Measurements from ENCODE around the gene EGFL7. TPM values are rescaled to one million over a fixed set of nuclear protein-coding genes. Genes with fewer than 3 reads are reported as not detected.

Gene EGFL7
- total and polyA plus RNA-seq, 10 of the 15 experiments (the other 5 are each of a cell fraction or from before 2014, with no cell fraction given): 0.06 to 0.46 (median 0.19) TPM; not detected in 5

GRCh38 chr9:136691316-136692184 is 28.8 kb downstream of the EGFL7 start:
- Histone ChIP-seq H2AFZ (ENCODE audit: control insufficient read depth, low read depth, low read length) (no peak overlapping the region), H3K4me2 (ENCODE audit: control insufficient read depth, insufficient read depth) (no peak overlapping the region), H3K79me2 (ENCODE audit: control insufficient read depth, insufficient read depth, low read length) (no peaks in the 10 kb centered on the region), H4K20me1 (ENCODE audit: control insufficient read depth, insufficient read depth) (no peaks in the 10 kb centered on the region), H3K36me3 (ENCODE audit: control insufficient read depth in 2 of 2, insufficient read depth in 2 of 2, low read length in 1 of 2) (no peaks in the 10 kb centered on the region), H3K9me3 (replicated peaks; ENCODE audit: control insufficient read depth, insufficient read depth, low read length) (no peaks in the 10 kb centered on the region), H3K27me3 (replicated peaks in 1 of 2; ENCODE audit: control insufficient read depth in 2 of 2, insufficient read depth in 2 of 2, low read length in 1 of 2) (no peaks in the 10 kb centered on the region), H3K27ac (ENCODE audit: control insufficient read depth, insufficient read depth) (no peak overlapping the region), H3K4me3 (no peak overlapping the region), H3K4me1 (ENCODE audit: control insufficient read depth, insufficient read depth, low read length) (peaks cover 9% of the 10 kb centered on the region), H3K9ac (ENCODE audit: control insufficient read depth, insufficient read depth, low read length) (no peak overlapping the region)
- intact Hi-C loops (cut with micrococcal nuclease; ENCODE audit: unreplicated experiment): no loop called here
- FAIRE-seq (no peak), ATAC-seq (no peak), DNase-seq (ENCODE audit: low read depth, low spot score) (no peak)
- ChIA-PET CTCF (no interaction called here), RAD21 (ENCODE audit: unreplicated experiment) (no interaction called here), SMC1A (ENCODE audit: uncharacterized antibody, unreplicated experiment) (no interaction called here), POLR2A (no interaction called here)
- no TSS peak for BruUV-seq (replicated peaks)
- in situ Hi-C loops (cut with MboI): no loop called here
- 45% methylated on average over 25 of the region's 29 CpGs for WGBS (ENCODE audit: insufficient coverage, insufficient replicate concordance, low lambda C conversion rate, missing lambda C conversion rate)
- TF ChIP-seq, protein P1, sequence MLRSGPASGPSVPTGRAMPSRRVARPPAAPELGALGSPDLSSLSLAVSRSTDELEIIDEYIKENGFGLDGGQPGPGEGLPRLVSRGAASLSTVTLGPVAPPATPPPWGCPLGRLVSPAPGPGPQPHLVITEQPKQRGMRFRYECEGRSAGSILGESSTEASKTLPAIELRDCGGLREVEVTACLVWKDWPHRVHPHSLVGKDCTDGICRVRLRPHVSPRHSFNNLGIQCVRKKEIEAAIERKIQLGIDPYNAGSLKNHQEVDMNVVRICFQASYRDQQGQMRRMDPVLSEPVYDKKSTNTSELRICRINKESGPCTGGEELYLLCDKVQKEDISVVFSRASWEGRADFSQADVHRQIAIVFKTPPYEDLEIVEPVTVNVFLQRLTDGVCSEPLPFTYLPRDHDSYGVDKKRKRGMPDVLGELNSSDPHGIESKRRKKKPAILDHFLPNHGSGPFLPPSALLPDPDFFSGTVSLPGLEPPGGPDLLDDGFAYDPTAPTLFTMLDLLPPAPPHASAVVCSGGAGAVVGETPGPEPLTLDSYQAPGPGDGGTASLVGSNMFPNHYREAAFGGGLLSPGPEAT (IDR thresholded peaks at IDR 0.05; ENCODE audit: low read depth): no peak
- TF ChIP-seq, protein P2, sequence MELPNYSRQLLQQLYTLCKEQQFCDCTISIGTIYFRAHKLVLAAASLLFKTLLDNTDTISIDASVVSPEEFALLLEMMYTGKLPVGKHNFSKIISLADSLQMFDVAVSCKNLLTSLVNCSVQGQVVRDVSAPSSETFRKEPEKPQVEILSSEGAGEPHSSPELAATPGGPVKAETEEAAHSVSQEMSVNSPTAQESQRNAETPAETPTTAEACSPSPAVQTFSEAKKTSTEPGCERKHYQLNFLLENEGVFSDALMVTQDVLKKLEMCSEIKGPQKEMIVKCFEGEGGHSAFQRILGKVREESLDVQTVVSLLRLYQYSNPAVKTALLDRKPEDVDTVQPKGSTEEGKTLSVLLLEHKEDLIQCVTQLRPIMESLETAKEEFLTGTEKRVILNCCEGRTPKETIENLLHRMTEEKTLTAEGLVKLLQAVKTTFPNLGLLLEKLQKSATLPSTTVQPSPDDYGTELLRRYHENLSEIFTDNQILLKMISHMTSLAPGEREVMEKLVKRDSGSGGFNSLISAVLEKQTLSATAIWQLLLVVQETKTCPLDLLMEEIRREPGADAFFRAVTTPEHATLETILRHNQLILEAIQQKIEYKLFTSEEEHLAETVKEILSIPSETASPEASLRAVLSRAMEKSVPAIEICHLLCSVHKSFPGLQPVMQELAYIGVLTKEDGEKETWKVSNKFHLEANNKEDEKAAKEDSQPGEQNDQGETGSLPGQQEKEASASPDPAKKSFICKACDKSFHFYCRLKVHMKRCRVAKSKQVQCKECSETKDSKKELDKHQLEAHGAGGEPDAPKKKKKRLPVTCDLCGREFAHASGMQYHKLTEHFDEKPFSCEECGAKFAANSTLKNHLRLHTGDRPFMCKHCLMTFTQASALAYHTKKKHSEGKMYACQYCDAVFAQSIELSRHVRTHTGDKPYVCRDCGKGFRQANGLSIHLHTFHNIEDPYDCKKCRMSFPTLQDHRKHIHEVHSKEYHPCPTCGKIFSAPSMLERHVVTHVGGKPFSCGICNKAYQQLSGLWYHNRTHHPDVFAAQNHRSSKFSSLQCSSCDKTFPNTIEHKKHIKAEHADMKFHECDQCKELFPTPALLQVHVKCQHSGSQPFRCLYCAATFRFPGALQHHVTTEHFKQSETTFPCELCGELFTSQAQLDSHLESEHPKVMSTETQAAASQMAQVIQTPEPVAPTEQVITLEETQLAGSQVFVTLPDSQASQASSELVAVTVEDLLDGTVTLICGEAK (IDR thresholded peaks at IDR 0.05; ENCODE audit: borderline replicate concordance): no peak
- no peak for TF ChIP-seq RUNX3 (IDR thresholded peaks at IDR 0.05; ENCODE audit: low read length)
- no peak for TF ChIP-seq RAD51 (IDR thresholded peaks at IDR 0.05)
- TF ChIP-seq, protein P3, sequence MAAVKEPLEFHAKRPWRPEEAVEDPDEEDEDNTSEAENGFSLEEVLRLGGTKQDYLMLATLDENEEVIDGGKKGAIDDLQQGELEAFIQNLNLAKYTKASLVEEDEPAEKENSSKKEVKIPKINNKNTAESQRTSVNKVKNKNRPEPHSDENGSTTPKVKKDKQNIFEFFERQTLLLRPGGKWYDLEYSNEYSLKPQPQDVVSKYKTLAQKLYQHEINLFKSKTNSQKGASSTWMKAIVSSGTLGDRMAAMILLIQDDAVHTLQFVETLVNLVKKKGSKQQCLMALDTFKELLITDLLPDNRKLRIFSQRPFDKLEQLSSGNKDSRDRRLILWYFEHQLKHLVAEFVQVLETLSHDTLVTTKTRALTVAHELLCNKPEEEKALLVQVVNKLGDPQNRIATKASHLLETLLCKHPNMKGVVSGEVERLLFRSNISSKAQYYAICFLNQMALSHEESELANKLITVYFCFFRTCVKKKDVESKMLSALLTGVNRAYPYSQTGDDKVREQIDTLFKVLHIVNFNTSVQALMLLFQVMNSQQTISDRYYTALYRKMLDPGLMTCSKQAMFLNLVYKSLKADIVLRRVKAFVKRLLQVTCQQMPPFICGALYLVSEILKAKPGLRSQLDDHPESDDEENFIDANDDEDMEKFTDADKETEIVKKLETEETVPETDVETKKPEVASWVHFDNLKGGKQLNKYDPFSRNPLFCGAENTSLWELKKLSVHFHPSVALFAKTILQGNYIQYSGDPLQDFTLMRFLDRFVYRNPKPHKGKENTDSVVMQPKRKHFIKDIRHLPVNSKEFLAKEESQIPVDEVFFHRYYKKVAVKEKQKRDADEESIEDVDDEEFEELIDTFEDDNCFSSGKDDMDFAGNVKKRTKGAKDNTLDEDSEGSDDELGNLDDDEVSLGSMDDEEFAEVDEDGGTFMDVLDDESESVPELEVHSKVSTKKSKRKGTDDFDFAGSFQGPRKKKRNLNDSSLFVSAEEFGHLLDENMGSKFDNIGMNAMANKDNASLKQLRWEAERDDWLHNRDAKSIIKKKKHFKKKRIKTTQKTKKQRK (IDR thresholded peaks at IDR 0.05; ENCODE audit: low read depth, low read length): no peak
- TF ChIP-seq RAD21 (IDR thresholded peaks at IDR 0.05; ENCODE audit: insufficient read depth, low read depth, low read length): no peak
- TF ChIP-seq IKZF1 (conservative IDR thresholded peaks at IDR 0.05): no peak
- no peak for TF ChIP-seq CHD1 (IDR thresholded peaks at IDR 0.05; ENCODE audit: low read depth, low read length)
- no peak for TF ChIP-seq CEBPB (IDR thresholded peaks at IDR 0.05; ENCODE audit: borderline replicate concordance in 1 of 2, low read depth in 2 of 2, low read length in 2 of 2)
- no peak for TF ChIP-seq JUND (IDR thresholded peaks at IDR 0.05; ENCODE audit: low read depth, low read length)
- no peak for TF ChIP-seq PAX8 (IDR thresholded peaks at IDR 0.05)
- TF ChIP-seq ZSCAN29 (IDR thresholded peaks at IDR 0.05): no peak
- no peak for TF ChIP-seq GABPA (IDR thresholded peaks at IDR 0.05; ENCODE audit: low read depth)
- no peak for TF ChIP-seq HCFC1 (IDR thresholded peaks at IDR 0.05; ENCODE audit: low read length)

All from GM12878 (cell line).